CD14-positive monocyte (primary cell): Measurements from ENCODE around the gene BMP7. TPM values are rescaled to one million over a fixed set of nuclear protein-coding genes. Genes with fewer than 3 reads are reported as not detected.

Experiments used
- DNase-seq, 3 donors: peaks; one replicate each; pipeline ENCODE4 v3.0.0-alpha.2; 2011 to 2022
- H2AFZ ChIP-seq: 2 replicates; pipeline ENCODE4 v1.6.0; 2012; ENCODE audit warnings: mild to moderate bottlenecking, low read depth, low read length, inconsistent platforms; ENCODE audit not compliant: insufficient read depth, poor library complexity, severe bottlenecking
- H3K27ac ChIP-seq, 2 donors: 1 replicate in 1 of 2; 2 replicates in 1 of 2; pipeline ENCODE4 v1.5.1; 2012 to 2013; ENCODE audit warnings: low read length in 2 of 2, control low read depth in 1 of 2, inconsistent platforms in 1 of 2, low read depth in 1 of 2, mild to moderate bottlenecking in 1 of 2
- H3K27me3 ChIP-seq, 2 donors: one replicate each; pipeline versions ENCODE4 v1.6.0 to v1.6.1; 2011 to 2013; ENCODE audit warnings: low read length in 2 of 2; ENCODE audit not compliant: control insufficient read depth in 2 of 2, insufficient read depth in 2 of 2
- H3K36me3 ChIP-seq, 2 donors: replicated peaks in 1 of 2; 1 replicate in 1 of 2; 2 replicates in 1 of 2; pipeline versions ENCODE4 v1.5.1 to v1.6.1; 2012 to 2013; ENCODE audit warnings: low read length in 2 of 2, control low read depth in 1 of 2, inconsistent platforms in 1 of 2, mild to moderate bottlenecking in 1 of 2; ENCODE audit not compliant: insufficient read depth in 2 of 2, control insufficient read depth in 1 of 2
- H3K4me1 ChIP-seq, 2 donors: 1 replicate in 1 of 2; 2 replicates in 1 of 2; pipeline versions ENCODE4 v1.5.1 to v1.6.1; 2012 to 2013; ENCODE audit warnings: low read length in 2 of 2, control low read depth in 1 of 2, inconsistent platforms in 1 of 2, mild to moderate bottlenecking in 1 of 2, moderate library complexity in 1 of 2; ENCODE audit not compliant: insufficient read depth in 2 of 2, control insufficient read depth in 1 of 2
- H3K4me2 ChIP-seq: replicated peaks from 2 replicates; pipeline ENCODE3; 2012; ENCODE audit warnings: low read length, moderate library complexity, mild to moderate bottlenecking; ENCODE audit not compliant: poor library complexity, severe bottlenecking; ENCODE audit errors: extremely low read depth
- H3K4me3 ChIP-seq, 3 experiments: fragments of 200-600 bp in 1 of 3; sonication (generic) in 1 of 3; replicated peaks in 1 of 3; 1 replicate in 2 of 3; 2 replicates in 1 of 3; pipeline ENCODE4 v1.5.1; 2011 to 2013; ENCODE audit warnings: low read length in 3 of 3, mild to moderate bottlenecking in 3 of 3, control low read depth in 2 of 3, low read depth in 2 of 3, inconsistent platforms in 1 of 3, moderate library complexity in 1 of 3
- H3K79me2 ChIP-seq: 2 replicates; pipeline ENCODE4 v1.6.0; 2012; ENCODE audit warnings: mild to moderate bottlenecking, control low read depth, inconsistent platforms, low read length, moderate library complexity; ENCODE audit not compliant: insufficient read depth
- H3K9ac ChIP-seq: 2 replicates; pipeline ENCODE4 v1.6.0; 2017; ENCODE audit warnings: low read length, mild to moderate bottlenecking; ENCODE audit not compliant: insufficient read depth, poor library complexity, severe bottlenecking
- H3K9me3 ChIP-seq, 2 donors: replicated peaks in 1 of 2; 1 replicate in 1 of 2; 2 replicates in 1 of 2; pipeline versions ENCODE4 v1.5.1 to v1.6.1; 2012 to 2013; ENCODE audit warnings: low read length in 2 of 2, control low read depth in 1 of 2; ENCODE audit not compliant: control insufficient read depth in 1 of 2, insufficient read depth in 1 of 2
- H4K20me1 ChIP-seq: 2 replicates; pipeline ENCODE4 v1.6.0; 2012; ENCODE audit warnings: mild to moderate bottlenecking, low read length, control low read depth, moderate library complexity; ENCODE audit not compliant: insufficient read depth
- H3K27ac Mint-ChIP-seq, 7 donors: one replicate each; pipeline ENCODE4 v1.8.0; 2020; ENCODE audit warnings: mild to moderate bottlenecking in 7 of 7, mixed read lengths in 7 of 7, moderate library complexity in 6 of 7, inconsistent platforms in 2 of 7
- H3K27me3 Mint-ChIP-seq, 3 donors: one replicate each; pipeline ENCODE4 v1.8.0; 2021 to 2022; ENCODE audit warnings: low read depth in 3 of 3, mild to moderate bottlenecking in 3 of 3, mixed read lengths in 3 of 3, moderate library complexity in 3 of 3, inconsistent platforms in 1 of 3
- H3K36me3 Mint-ChIP-seq, 2 donors: one replicate each; pipeline ENCODE4 v1.8.0; 2020; ENCODE audit warnings: mixed read lengths in 2 of 2, inconsistent platforms in 1 of 2, mild to moderate bottlenecking in 1 of 2
- H3K4me1 Mint-ChIP-seq: one replicate; pipeline ENCODE4 v1.8.0; 2020; ENCODE audit warnings: mild to moderate bottlenecking, mixed read lengths
- H3K4me3 Mint-ChIP-seq, 2 donors: one replicate each; pipeline ENCODE4 v1.8.0; 2020; ENCODE audit warnings: mild to moderate bottlenecking in 2 of 2, mixed read lengths in 2 of 2, moderate library complexity in 1 of 2
- H3K9me3 Mint-ChIP-seq, 7 donors: one replicate each; pipeline ENCODE4 v1.8.0; 2020 to 2022; ENCODE audit warnings: mixed read lengths in 7 of 7, mild to moderate bottlenecking in 6 of 7, moderate library complexity in 6 of 7, inconsistent platforms in 2 of 7
- CTCF ChIP-seq: fragments of 200-600 bp; IDR thresholded peaks from one replicate; pipeline ENCODE4 v1.8.0; 2022; ENCODE audit warnings: antibody characterized with exemption, mild to moderate bottlenecking
- WGBS: methylation state at CpG from one replicate; pipeline ENCODE4 v1.1.5; 2013; ENCODE audit warnings: missing lambda C conversion rate; ENCODE audit not compliant: insufficient coverage; 5-methylcytosine and 5-hydroxymethylcytosine counted together
- intact Hi-C, 2 donors: fragments of 100-400 bp; cut with micrococcal nuclease; formaldehyde crosslinking; loops; one replicate each; pipeline versions ENCODE4 v1.15.0 to v1.15.1; 2023
- polyA plus RNA-seq, 3 donors: library from polyadenylated mRNA; depleted of rRNA in 1 of 3; unstranded in 2 of 3; stranded (reverse) in 1 of 3; fragments of 300-500 nt in 2 of 3; fragments of >200 nt in 1 of 3; fragmentation: Illumina TruSeq in 2 of 3; gene quantifications; 1 replicate in 2 of 3; 2 replicates in 1 of 3; pipeline ENCODE4 v1.2.3, GENCODE V29; 2012 to 2021

BMP7 gene
- polyA plus RNA-seq, 3 donors: not detected

- Histone ChIP-seq H3K9me3 (no peaks in the 10 kb centered on the region), H4K20me1 (no peaks in the 10 kb centered on the region), H3K79me2 (no peaks in the 10 kb centered on the region), H3K27me3 (no peaks in the 10 kb centered on the region), H2AFZ (no peak overlapping the region), H3K27ac (no peak overlapping the region), H3K4me2 (no peak overlapping the region), H3K9ac (no peak overlapping the region), H3K36me3 (no peaks in the 10 kb centered on the region), H3K4me3 (no peak overlapping the region), H3K4me1 (no peaks in the 10 kb centered on the region)
- peaks cover 11 to 18% (median 13%) of the 10 kb centered on the region in 3 donors for H3K27me3 Mint-ChIP-seq
- intact Hi-C loops: no loop called here
- no CpG with 5 or more reads among the region's 2 CpGs for WGBS
- H3K27ac Mint-ChIP-seq: no peak overlapping the region
- TF ChIP-seq CTCF: no peak
- no peak for DNase-seq
- H3K9me3 Mint-ChIP-seq: peaks cover 0 to 6% (median 0%) of the 10 kb centered on the region in 7 donors
- no peaks in the 10 kb centered on the region for H3K4me1 Mint-ChIP-seq
- no peaks in the 10 kb centered on the region for H3K36me3 Mint-ChIP-seq
- H3K4me3 Mint-ChIP-seq: no peak overlapping the region
Observed at GRCh38 chr20:57176842-57177241, 89.6 kb downstream of the BMP7 start.

GRCh38 chr20:57175397-57176010 is 90.9 kb downstream of the BMP7 start:
- Mint-ChIP-seq H3K36me3 (no peaks in the 10 kb centered on the region), H3K9me3 (peaks cover 0 to 6% (median 0%) of the 10 kb centered on the region in 7 donors), H3K27ac (no peak overlapping the region), H3K4me1 (no peaks in the 10 kb centered on the region), H3K27me3 (peaks cover 11 to 16% (median 11%) of the 10 kb centered on the region in 3 donors), H3K4me3 (no peak overlapping the region)
- no peaks in the 10 kb centered on the region for H3K27me3 ChIP-seq
- 83% methylated on average over 5 of the region's 8 CpGs for WGBS
- no peak for TF ChIP-seq CTCF
- no peaks in the 10 kb centered on the region for H4K20me1 ChIP-seq
- no peak for DNase-seq
- no peaks in the 10 kb centered on the region for H3K4me1 ChIP-seq
- H3K9ac ChIP-seq: no peak overlapping the region
- H3K79me2 ChIP-seq: no peaks in the 10 kb centered on the region
- no peak overlapping the region for H3K4me3 ChIP-seq
- no peak overlapping the region for H3K4me2 ChIP-seq
- H3K9me3 ChIP-seq: no peaks in the 10 kb centered on the region
- H3K27ac ChIP-seq: no peak overlapping the region
- intact Hi-C loops: no loop called here
- no peak overlapping the region for H2AFZ ChIP-seq
- no peaks in the 10 kb centered on the region for H3K36me3 ChIP-seq
